Hepatocyte (in vitro differentiated cells): ENCODE data around the gene SHANK1.

Source experiments
- CTCF ChIP-seq: fragments of 200-600 bp; sonication (generic); IDR thresholded peaks from 2 replicates; pipeline ENCODE4 v1.5.1; 2016; ENCODE audit warnings: antibody characterized with exemption, mild to moderate bottlenecking; ENCODE audit not compliant: poor library complexity
- EZH2 ChIP-seq: fragments of 200-600 bp; sonication (generic); IDR thresholded peaks from 2 replicates; pipeline ENCODE4 v1.6.1; 2016; ENCODE audit warnings: antibody characterized with exemption, mild to moderate bottlenecking, borderline replicate concordance
- EZH2phosphoT487 ChIP-seq: fragments of 200-600 bp; sonication (generic); IDR thresholded peaks from one replicate; pipeline ENCODE4 v1.6.1; 2018; ENCODE audit warnings: antibody characterized with exemption, mild to moderate bottlenecking, low read depth, moderate library complexity; ENCODE audit not compliant: unreplicated experiment, severe bottlenecking

GRCh38 chr19:50658441-50659317 lies 60.9 kb downstream of the SHANK1 start:
- TF ChIP-seq CTCF (no peak), EZH2 (no peak), EZH2phosphoT487 (no peak)
